ENCODE results near the gene TENM3. TPM values are rescaled to one million over a fixed set of nuclear protein-coding genes. Genes with fewer than 3 reads are reported as not detected.
A peak's percentile ranks its signal among the peaks of the same experiment; 100 is the strongest.

The TENM3 gene
- total and polyA plus RNA-seq, 12 donors, result 2.6 to 54.4 (median 42.8) TPM

DNA sequence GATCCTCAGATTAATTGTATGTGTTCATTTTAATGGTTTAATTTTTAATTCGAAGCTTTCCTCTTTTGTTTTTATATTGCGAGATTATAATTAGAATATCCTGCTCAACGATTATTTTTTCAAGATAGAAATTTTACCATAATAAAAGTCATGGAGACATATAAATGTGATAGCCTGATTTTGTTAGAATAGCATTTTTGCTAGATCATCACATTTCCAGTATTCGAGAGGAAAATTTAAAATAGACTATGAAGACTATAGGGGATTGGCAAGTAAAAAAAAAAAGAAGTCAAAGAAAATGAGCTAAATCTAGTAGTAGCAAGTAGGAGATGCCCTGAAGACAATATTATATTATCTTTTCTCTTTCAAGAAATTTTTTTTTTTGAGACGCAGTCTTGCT is 60.6 kb downstream of the TENM3 start:
- Histone ChIP-seq H3K4me1 (replicated peaks in 1 of 2) (no peaks in the 10 kb centered on the region), H3K27ac (no peak overlapping the region), H3K36me3 (replicated peaks in 1 of 2) (no peaks in the 10 kb centered on the region), H3K9me3 (replicated peaks in 1 of 3) (no peaks in the 10 kb centered on the region), H3K27me3 (no peaks in the 10 kb centered on the region), H3K4me3 (no peak overlapping the region)
- intact Hi-C loops (cut with DNase I), result no loop called here
- DNase-seq, result no peak
- TF ChIP-seq, protein P1, sequence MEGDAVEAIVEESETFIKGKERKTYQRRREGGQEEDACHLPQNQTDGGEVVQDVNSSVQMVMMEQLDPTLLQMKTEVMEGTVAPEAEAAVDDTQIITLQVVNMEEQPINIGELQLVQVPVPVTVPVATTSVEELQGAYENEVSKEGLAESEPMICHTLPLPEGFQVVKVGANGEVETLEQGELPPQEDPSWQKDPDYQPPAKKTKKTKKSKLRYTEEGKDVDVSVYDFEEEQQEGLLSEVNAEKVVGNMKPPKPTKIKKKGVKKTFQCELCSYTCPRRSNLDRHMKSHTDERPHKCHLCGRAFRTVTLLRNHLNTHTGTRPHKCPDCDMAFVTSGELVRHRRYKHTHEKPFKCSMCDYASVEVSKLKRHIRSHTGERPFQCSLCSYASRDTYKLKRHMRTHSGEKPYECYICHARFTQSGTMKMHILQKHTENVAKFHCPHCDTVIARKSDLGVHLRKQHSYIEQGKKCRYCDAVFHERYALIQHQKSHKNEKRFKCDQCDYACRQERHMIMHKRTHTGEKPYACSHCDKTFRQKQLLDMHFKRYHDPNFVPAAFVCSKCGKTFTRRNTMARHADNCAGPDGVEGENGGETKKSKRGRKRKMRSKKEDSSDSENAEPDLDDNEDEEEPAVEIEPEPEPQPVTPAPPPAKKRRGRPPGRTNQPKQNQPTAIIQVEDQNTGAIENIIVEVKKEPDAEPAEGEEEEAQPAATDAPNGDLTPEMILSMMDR (IDR thresholded peaks at IDR 0.05), result no peak
- no peak for TF ChIP-seq POLR2A (IDR thresholded peaks at IDR 0.05)
- WGBS, 4 donors, result 94 to 96% (median 94%) methylated on average over 5 of the region's 5 CpGs

DNA sequence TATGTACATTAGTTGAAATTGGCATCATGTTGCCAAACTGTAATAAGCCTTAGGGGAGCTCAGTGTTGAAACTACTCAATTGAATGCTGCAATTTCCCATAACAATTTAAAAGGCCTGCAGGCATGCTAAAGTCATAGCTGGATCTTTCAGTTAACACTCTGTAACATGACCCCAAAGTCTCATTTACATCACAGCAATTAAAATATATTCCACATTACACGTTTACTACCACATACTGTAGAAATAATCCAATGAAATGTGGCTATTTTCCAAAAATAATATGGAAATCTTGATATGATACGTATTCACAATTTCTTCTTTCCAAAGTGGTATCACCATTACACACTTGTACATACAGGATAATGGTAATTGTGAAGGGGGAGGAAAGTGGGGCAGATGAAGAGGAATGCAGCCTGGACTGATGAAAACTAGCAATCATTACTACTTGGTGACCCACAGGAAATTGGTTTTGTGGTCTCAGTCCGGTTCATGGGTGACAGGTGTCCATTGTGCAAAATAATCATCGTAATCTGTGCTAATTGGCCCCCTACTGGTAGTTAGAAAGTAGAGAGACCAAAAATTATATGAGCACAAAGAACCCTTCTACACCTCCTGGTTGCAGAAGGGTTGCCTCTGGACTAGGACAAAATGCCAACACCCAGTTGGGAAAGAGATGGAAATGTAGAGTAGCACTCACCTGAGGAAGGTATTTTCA is 63.7 kb downstream of the TENM3 start:
- no peak for DNase-seq
- intact Hi-C loops (cut with DNase I), result no loop called here
- H3K9me3 ChIP-seq (replicated peaks in 1 of 3), result no peaks in the 10 kb centered on the region
- H3K27ac ChIP-seq, result no peak overlapping the region
- 76 to 85% (median 80%) methylated on average over 4 of the region's 4 CpGs for WGBS, 4 donors
- no peaks in the 10 kb centered on the region for H3K4me1 ChIP-seq (replicated peaks in 1 of 2)
- no peaks in the 10 kb centered on the region for H3K27me3 ChIP-seq
- TF ChIP-seq, protein P1 (IDR thresholded peaks at IDR 0.05), result peak in 2 of 6 experiments; percentile 7 to 18
- TF ChIP-seq POLR2A (IDR thresholded peaks at IDR 0.05), result no peak
- H3K36me3 ChIP-seq (replicated peaks in 1 of 2), result no peaks in the 10 kb centered on the region
- no peak overlapping the region for H3K4me3 ChIP-seq

DNA sequence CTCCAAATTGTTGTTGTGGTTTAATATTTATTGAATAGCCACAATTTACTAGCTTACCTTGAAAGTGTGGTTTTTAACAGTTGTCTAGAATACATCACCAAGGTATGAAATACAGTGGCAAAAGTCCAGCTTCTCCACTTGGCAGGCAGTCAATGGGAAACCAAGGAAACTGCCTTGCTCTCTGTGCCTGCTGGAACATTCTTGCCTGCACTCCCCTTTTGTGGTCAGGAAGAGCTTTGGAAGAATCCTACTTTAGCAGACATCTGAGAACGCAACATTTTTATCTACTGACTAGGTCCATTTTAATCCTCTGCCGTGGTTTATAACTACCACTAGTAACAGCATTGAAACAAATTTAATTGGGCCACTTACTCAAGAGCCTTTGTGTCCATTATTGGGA is 64.5 kb downstream of the TENM3 start:
- no peak overlapping the region for H3K4me3 ChIP-seq
- H3K4me1 ChIP-seq (replicated peaks in 1 of 2), result no peaks in the 10 kb centered on the region
- intact Hi-C loops (cut with DNase I), result no loop called here
- TF ChIP-seq POLR2A (IDR thresholded peaks at IDR 0.05), result no peak
- TF ChIP-seq, protein P1 (IDR thresholded peaks at IDR 0.05), result no peak
- no peaks in the 10 kb centered on the region for H3K36me3 ChIP-seq (replicated peaks in 1 of 2)
- WGBS, 4 donors, result 59 to 87% (median 71%) methylated on average over 2 of the region's 2 CpGs
- DNase-seq, result peak; percentile 17 to 78 (median 36)
- no peaks in the 10 kb centered on the region for H3K27me3 ChIP-seq
- no peak overlapping the region for H3K27ac ChIP-seq
- no peaks in the 10 kb centered on the region for H3K9me3 ChIP-seq (replicated peaks in 1 of 3)

DNA sequence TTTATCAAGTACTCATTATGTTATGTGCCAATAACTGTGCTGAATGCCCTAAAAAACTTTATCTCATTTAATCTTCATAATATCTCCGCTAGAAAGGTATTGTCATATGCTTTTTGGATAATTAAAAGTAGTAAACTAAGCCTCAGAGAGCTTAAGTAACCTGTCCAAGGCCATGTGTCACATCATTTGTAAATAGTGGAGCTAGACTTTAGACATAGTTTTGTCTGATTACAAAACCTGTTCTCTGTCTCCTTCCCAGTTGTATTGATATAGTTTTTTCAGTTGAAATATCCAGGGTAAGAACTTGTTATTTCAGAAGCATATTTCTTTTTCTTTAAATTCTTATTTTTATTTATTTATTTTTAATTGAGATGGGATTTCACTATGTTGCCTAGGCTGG is 66.7 kb downstream of the TENM3 start:
- WGBS, 4 donors, result 67 to 95% (median 77%) methylated on average over 1 of the region's 1 CpG
- no peak overlapping the region for H3K27ac ChIP-seq
- H3K36me3 ChIP-seq (replicated peaks in 1 of 2), result no peaks in the 10 kb centered on the region
- peaks cover 0 to 7% (median 6%) of the 10 kb centered on the region in 3 donors for H3K9me3 ChIP-seq (replicated peaks in 1 of 3)
- no peaks in the 10 kb centered on the region for H3K27me3 ChIP-seq
- intact Hi-C loops (cut with DNase I), result no loop called here
- no peak overlapping the region for H3K4me3 ChIP-seq
- no peak for DNase-seq
- TF ChIP-seq, protein P1 (IDR thresholded peaks at IDR 0.05), result no peak
- no peak for TF ChIP-seq POLR2A (IDR thresholded peaks at IDR 0.05)
- H3K4me1 ChIP-seq (replicated peaks in 1 of 2), result no peaks in the 10 kb centered on the region

All from adrenal gland (tissue), 12 donors.